LNCAP (cell line): ENCODE measurements around the gene FRRS1.

ENCODE experiments used
- CTCF ChIP-seq: fragments of 450-650 bp; IDR thresholded peaks from 2 replicates; pipeline ENCODE4 v1.5.1; 2017; ENCODE audit warnings: mild to moderate bottlenecking

FRRS1 gene

GRCh38 chr1:99738858-99739465, 27.5 kb downstream of the FRRS1 start:
- TF ChIP-seq CTCF = no peak

GRCh38 chr1:99737016-99737415, 29.4 kb downstream of the FRRS1 start:
- peak; percentile 57 for TF ChIP-seq CTCF

DNA sequence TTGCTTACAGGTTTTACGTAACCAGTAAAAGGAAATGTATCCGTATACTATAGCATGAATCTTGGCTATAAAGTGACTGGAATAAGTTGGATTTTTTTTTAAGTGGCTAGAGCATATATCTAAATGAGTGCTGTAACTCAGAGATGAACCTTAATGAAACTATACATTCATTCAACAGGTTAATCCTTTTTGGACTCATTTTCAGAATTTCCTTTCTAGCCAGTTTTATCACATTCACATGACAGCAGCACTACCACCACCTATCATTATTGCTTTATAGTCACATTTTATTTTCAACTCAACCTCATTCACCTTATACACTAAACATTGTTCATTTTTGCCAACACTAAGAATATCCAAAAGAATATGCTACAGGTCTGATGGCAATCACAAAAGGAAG, 30.6 kb downstream of the FRRS1 start:
- no peak for TF ChIP-seq CTCF

DNA sequence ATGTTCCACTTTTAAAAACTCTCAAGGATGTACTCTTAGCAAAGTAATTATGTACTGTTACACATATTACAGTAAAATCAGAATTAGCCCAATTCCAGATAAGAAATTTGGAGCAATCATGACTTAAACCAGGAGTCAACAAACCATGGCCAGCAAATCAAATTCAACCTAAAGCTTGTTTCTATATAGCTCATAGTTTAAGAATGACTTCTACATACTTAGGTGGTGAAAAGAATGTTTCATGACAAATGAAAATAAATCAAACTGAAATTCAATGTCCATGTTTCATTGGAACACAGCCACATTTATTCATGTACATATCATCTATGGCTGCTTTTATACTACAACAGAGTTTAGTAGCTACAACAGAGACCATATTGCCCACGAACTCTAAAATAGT, 35.1 kb downstream of the FRRS1 start:
- no peak for TF ChIP-seq CTCF

GRCh38 chr1:99728494-99729235, 37.8 kb downstream of the FRRS1 start:
- peak; percentile 43; the same call in 1 of the 2 replicates for TF ChIP-seq CTCF

GRCh38 chr1:99727575-99728185, 38.8 kb downstream of the FRRS1 start:
- TF ChIP-seq CTCF = no peak

DNA sequence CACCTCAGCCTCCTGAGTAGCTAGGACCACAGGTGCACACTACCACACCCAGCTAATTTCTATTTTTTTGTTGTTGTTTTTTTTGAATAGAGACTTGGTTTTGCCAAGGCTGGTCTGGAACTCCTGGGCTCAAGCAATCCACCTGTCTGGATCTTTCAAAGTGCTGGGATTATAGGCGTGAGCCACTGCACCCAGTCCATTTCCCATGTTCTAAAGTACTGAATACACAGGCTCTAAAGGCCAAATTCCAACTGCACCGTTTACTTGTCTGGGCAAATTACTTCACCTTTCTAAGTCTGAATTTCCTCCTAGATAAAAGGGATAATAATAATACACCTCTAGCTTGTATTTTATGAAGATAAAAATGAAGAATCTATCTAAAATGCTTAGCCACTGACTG, 39.6 kb downstream of the FRRS1 start:
- no peak for TF ChIP-seq CTCF
